Kidney tubule cell (primary cell): ENCODE measurements around the gene TBPL1.
A peak's percentile ranks its signal among the peaks of the same experiment; 100 is the strongest.
"Not testable (repeated sequence)": the region's sequence is repeated elsewhere in the genome, so short reads cannot be mapped to it uniquely, and the experiment has no call there.

ENCODE experiments used
- DNase-seq: peaks from one replicate; pipeline ENCODE4 v3.0.0-alpha.2; 2018; ENCODE audit warnings: low spot score

TBPL1 gene

DNA sequence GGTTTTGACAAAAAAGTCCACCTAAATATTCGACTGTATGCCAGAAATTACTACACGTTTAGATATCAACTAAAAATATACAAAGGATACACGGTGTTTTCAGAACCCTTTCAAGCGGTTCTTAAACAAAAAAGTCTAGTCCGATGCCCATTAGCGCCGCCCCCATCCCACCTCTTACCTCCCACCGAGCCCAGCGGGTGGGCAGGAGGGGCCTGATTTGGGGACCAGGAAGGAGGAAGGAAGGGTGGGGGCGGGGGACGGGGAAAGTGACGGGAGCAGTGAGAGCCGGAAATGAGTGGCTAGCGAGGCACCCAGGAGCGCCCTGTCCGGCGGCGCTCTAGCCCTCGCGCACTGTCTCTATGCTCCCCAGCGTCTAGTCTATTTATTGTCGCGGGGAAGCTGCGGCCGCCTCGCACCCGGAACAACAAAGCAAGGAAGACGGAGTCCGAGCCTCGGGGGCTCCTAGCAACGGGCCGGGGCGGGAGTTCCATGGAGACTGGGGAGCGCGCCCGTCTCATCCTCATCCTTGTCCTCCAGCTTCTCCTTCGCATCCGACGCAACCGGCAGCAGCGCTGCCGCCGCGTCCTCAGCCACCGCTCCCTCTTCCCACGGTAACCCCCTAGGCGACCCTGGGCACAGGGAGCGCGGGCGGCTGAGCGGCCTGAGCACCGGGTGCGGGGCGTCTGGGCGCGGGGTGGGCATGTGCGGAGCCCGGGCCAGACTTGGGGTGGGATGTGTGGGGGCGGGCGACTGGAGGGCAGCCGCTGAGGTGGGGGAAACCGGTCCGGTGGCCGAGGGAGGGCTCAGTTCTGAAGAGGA, at the start of gene TBPL1:
TSS of gene TBPL1 (plus strand) at position 410 of the 819 bp plus-strand sequence. CDS start 26,902 bp downstream, outside the sequence.
- peak; percentile 96 for DNase-seq

GRCh38 chr6:133903855-133904254, 49.2 kb upstream of the TBPL1 start:
- DNase-seq, result no peak

GRCh38 chr6:133906050-133906449, 47.0 kb upstream of the TBPL1 start:
- no peak for DNase-seq

GRCh38 chr6:133916650-133917151, 36.3 kb upstream of the TBPL1 start:
- DNase-seq, result peak; percentile 82

DNA sequence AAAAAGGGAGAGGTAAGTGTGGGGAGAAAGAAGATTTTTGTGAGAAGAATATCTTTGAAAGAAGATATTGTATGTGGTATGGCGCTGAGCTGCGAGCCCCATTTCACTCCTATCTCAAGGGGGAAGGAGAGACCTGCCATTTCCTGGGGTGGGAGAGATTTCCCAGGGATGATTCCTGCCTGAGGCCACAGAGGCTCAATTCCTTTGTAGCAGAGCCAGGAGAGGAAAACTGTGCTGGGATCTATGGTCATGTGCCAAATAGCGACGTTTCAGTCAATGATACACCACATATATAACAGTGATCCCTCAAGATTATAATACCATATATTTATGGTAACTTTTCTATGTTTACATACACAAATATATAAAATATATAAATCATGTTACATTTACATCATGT, 35.2 kb upstream of the TBPL1 start:
- no peak for DNase-seq

- no peak for DNase-seq
Measured at GRCh38 chr6:133918208-133918930, 34.7 kb upstream of the TBPL1 start.

GRCh38 chr6:133919362-133919761, 33.7 kb upstream of the TBPL1 start:
- DNase-seq, result no peak

DNA sequence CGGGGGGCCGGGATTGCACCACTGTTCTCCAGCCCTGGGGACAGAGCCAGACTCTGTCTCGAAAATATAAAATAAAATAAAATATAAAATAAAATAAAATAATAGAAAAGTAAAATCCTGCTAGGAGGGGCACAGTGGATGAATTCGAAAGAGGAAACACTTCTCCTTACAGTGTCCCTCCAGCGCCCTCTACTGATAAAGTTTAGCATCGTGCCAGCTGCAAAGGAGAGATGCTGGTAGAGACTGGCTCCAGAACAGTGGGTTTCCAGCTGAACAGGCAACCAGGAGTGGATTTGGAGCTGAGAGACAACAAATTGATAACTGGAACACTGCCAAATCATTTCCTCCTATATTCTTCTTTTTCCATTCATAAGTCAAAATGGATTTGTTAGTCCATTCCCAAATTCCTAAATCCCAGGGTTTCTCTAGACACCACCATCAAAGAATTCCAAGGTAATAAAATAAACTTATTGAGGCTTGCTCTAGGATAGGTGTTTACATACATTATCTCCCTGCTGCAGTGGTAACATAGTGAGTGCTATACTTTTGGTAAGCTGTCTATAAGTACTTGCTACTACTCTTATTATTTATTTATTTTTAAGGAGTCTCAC, 31.7 kb upstream of the TBPL1 start:
- DNase-seq, result peak; percentile 73

DNA sequence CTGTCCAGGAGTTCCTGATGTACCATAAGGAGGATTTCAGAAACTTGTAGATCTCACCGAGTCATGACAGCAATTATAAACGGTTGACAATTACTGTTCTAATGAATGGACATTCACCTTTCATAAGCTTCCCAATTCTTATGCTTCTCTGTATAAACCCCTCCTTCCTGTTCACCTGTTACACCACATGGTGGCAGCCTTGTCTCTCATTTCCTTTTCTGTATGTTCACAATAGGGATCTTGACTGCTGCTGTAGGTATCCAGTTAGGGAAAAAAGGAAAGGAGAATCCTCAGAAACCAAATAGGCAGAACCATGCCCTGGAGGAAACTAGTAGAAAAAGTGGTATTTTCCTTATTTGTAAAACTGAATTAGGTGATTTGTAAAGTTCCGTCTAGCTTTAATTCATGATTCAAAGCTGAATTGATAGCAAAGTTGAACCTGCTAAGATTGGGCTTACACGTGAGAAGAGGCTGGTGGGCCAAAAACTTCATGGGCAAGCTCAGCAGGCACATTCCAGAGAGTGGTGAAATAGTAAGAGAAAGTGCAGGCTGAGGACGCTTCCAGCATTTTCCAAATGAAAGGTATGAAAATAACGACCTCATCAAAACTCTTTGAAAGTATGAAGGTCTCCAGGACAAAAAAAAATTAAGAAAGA, 29.0 kb upstream of the TBPL1 start:
- DNase-seq, result peak; percentile 79

GRCh38 chr6:133931221-133931620, 21.8 kb upstream of the TBPL1 start:
- DNase-seq, result not testable (repeated sequence)

GRCh38 chr6:133936352-133936751, 16.7 kb upstream of the TBPL1 start:
- DNase-seq, result not testable (repeated sequence)

DNA sequence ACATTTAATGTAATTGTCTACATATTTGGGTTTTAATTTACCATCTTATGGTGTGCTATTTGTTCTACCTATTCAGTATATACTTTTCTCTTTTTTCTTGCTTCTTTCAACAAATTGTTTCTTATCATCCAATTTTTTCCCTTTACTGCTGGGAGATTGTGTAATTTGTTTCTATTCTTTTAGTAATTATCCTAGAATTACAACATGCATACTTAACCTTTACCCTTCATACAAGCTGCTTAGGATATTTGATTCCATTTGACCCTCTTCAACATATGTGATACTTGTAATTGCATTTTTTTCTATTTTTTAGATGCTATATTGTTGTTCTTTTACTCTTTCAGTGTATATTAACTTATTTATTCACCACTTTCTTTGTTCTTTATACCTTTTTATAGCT, 15.1 kb upstream of the TBPL1 start:
- no peak for DNase-seq

- DNase-seq, result no peak
Measured at GRCh38 chr6:133938533-133938932, 14.5 kb upstream of the TBPL1 start.

DNA sequence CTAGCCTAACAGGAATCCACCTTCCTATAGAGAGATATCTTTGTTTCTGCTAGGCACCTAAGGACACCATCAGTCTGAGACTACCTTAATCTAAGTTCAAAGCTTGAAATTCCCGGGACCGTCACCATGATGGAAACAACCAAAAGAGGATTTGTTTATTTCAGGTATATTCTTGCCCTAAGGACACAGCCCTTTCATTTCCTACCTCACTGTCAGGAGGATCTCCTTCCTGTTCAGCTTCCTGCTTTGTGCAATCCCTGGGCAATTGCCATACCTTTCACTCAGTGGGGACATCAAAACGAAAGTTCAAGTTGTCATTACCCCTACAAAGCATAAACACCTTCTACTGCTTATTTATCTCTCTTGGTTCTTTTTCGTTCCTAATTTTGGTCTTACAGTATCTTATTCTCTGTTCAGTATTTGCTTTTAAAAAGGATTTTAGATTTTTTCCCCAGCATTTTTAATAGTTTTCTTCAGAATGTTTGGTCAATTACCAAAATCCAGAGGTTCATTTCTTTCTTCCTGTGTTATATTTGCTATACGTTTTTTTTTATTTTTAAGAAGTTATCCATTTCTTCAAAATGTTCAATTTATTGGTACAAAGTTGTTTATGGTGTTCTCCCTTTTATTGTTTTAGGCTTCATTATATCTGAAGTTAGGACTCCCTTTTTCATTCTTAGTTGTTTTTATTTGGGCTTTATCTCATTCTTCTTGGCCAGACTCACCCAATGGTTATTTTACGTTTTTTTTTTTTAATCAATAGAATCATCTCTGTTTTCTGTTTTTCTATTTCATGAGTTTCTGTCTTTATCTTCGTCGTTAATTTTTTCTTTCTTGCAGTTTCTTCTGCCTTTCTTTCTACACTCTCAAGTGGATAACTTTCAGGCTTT, 13.0 kb upstream of the TBPL1 start:
- DNase-seq, result no peak

GRCh38 chr6:133945158-133945557, 7.9 kb upstream of the TBPL1 start:
- no peak for DNase-seq

- DNase-seq, result peak; percentile 61
Measured at GRCh38 chr6:133947302-133947900, 5.6 kb upstream of the TBPL1 start.

- peak; percentile 28 for DNase-seq
Measured at GRCh38 chr6:133948472-133948871, 4.6 kb upstream of the TBPL1 start.

DNA sequence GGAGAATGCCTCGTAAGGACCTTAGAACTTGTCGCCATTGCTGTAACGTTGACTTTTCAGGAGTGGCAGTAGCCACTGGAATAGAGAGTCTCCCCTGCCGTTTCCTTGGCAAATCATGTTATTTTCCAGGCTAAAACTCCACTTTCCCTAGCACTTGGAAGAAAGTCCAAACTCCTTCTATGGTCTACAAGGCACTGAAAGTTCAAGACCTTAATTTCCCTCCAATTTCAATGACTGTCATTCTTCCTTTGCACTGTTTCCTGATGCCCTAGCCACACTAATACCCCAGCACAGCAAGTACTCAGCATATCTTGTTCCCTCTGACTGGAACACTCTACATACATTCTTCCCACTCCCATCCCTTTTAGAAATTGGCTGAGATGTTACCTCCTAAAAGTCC, 1.8 kb upstream of the TBPL1 start:
- DNase-seq, result no peak

GRCh38 chr6:133951881-133952814, 876 bp upstream of the TBPL1 start:
- peak; percentile 80 for DNase-seq
